ENCODE measurements around the gene FOXP1.
A peak's percentile ranks its signal among the peaks of the same experiment; 100 is the strongest.

FOXP1 gene

DNA sequence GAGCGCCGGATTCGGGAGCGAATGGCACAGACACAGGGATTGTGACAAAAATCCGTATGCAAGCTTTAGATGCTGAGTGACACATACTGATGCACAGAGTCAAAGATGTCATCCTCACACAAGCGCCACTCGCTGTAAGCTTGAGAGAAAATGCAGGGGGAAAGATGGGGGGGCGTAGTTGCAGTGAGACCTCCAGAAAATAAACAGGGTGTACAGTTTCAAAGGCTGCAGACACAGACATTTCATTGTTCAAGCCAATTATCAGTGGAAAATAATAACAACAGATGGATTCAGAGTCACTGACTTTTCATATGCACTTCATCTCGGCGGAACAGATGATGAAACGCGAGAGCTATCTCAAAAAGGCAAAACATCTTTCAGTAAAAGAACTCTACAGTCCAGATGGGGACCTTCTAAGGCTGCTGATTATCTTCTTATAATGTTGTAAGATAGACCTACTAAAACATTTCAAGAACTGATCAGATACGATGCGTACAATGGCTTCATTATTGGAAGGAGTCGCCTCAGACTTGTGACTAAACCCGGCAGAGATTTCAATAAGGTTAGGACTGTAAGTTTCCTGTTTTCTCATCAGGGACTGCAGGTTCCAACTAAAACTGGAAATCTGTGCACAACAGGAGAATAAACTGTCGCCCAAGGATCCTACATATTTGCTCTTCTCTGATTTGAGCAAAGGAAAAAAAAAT lies 275.4 kb downstream of the FOXP1 start:
- DNase-seq (ENCODE audit: low read depth) = no peak

GRCh38 chr3:71305231-71306206 lies 278.0 kb downstream of the FOXP1 start:
- DNase-seq (ENCODE audit: low read depth) = no peak

GRCh38 chr3:71304684-71305083 lies 278.8 kb downstream of the FOXP1 start:
- DNase-seq (ENCODE audit: low read depth) = no peak

- no peak for DNase-seq (ENCODE audit: low read depth)
These were observed 279.3 kb downstream of the FOXP1 start for GRCh38 chr3:71304247-71304646.

GRCh38 chr3:71303627-71304200 lies 279.8 kb downstream of the FOXP1 start:
- DNase-seq (ENCODE audit: low read depth) = no peak

DNA sequence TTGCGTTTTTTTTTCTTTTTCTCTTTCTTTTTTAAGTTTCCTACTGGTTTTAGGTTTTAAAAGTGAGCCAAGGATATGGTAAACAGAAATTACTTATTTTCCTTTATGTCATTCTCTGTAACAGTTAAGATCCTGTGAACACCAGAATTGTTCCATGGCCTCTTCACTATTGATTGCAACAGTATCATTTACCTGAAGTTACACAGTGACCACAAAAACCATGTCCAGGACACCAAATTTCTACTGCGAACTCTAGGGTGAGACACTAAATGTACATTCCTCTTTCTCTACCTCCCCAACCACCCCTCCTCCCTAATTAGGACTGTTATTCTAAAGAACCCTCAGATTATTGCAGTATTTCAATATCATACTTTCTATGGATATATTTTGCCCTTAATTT lies 280.9 kb downstream of the FOXP1 start:
- no peak for DNase-seq (ENCODE audit: low read depth)

DNA sequence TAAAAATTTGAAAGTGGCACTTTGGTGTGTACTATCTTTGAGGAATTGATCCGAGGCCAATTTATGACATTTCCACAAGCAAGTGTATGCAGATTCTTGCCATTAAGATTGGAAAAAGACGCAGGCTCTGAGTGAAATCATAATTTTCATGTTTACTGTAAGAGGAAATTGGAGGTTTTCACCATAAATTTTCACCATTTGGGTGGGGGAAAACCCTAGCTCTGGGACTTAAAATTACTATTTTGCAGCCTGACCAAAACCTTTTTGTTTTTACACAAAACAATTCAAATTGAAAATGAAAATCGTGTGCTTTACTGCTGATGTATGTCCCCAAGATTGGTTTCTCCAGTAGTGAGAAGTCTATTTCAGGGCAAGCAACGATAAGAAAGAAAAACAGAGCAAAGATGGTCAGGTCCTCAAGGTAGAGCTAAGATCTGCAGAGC lies 282.6 kb downstream of the FOXP1 start:
- no peak for DNase-seq (ENCODE audit: low read depth)

- no peak for DNase-seq (ENCODE audit: low read depth)
These were observed 284.4 kb downstream of the FOXP1 start for GRCh38 chr3:71299160-71299559.

- no peak for DNase-seq (ENCODE audit: low read depth)
These were observed 288.6 kb downstream of the FOXP1 start for GRCh38 chr3:71294919-71295318.

DNA sequence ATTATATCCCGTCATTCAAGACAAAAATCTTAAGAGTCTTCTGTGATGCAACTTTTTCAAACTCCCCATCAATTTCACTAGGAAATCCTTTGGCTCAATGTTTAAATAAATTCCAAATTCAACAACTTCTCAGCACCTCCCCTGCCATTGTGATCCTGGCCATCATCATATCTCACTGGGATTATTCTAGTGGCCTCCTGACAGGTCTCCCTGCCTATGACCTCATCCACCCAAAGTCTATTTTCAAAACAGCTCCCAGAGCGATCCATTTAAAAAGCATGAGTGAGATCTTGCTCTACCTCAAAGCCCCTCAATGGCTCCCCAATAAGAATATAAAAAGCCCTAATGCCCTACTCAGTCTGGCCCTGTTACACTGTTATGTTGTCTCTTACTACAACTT lies 293.2 kb downstream of the FOXP1 start:
- no peak for DNase-seq (ENCODE audit: low read depth)

GRCh38 chr3:71288269-71288930 lies 295.1 kb downstream of the FOXP1 start:
- peak; percentile 75 for DNase-seq (ENCODE audit: low read depth)

GRCh38 chr3:71285086-71285485 lies 298.4 kb downstream of the FOXP1 start:
- DNase-seq (ENCODE audit: low read depth) = peak; percentile 55

- no peak for DNase-seq (ENCODE audit: low read depth)
These were observed 300.6 kb downstream of the FOXP1 start for GRCh38 chr3:71282976-71283375.

DNA sequence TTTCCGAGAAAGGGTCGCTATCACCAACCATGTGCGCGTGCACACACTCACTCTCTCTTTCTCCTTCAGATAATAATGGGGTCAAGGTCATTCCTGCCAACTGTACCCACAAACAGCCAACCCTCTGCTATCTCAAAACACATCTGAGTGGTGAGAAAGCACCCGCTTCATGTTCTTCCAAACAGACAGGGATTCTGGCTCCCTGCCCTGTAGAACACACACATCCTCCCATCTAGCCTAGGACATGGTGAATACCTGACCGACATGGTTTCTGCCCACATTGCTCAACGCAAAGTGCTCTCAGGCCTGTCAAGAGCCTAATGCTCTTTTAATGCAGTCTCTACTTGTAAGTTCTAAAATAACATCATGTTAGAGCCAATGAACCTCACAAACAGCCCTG lies 302.2 kb downstream of the FOXP1 start:
- DNase-seq (ENCODE audit: low read depth) = no peak

- peak; percentile 5 for DNase-seq (ENCODE audit: low read depth)
These were observed 306.2 kb downstream of the FOXP1 start for GRCh38 chr3:71277341-71277740.

DNA sequence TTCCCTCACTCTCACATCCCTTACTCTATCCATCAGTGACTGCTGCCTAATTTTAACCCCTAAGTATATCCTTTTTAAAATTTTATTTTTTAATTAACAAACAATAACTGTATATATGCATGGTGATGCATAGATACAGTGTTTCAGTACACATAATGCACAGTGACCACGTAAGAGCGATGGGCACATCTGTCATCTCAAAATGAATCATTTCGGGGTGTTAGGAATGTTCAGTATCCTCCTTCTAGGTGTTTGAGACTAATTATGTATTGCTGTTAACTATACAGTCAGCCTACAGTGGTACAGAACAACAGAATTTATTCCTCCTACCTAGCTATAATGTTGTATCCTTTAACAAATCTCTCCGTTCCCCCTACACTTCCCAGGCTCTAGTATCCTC lies 307.0 kb downstream of the FOXP1 start:
- DNase-seq (ENCODE audit: low read depth) = no peak

- no peak for DNase-seq (ENCODE audit: low read depth)
These were observed 310.1 kb downstream of the FOXP1 start for GRCh38 chr3:71273453-71273852.

GRCh38 chr3:71271596-71271995 lies 311.9 kb downstream of the FOXP1 start:
- DNase-seq (ENCODE audit: low read depth) = no peak

DNA sequence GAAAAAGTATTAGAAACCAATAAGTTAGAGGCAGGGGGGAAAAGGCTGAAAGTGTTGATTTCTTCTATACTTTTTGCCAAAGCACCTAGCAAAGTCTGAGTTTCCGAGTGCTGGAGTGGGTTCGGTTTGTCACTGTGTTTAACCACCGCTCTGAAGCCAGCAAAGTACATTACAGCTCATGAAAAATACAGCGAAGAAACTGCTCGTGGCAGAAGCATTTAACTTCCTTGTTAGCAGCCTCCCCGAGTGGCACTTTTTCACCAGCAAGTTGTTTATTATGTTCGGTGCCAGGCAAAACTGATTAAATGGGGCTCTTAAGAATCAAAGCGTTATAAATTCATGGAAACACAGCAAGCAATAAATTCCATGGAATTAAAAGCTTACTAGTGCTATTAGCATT lies 313.6 kb downstream of the FOXP1 start:
- no peak for DNase-seq (ENCODE audit: low read depth)

- DNase-seq (ENCODE audit: low read depth) = no peak
These were observed 315.0 kb downstream of the FOXP1 start for GRCh38 chr3:71268462-71268999.

DNA sequence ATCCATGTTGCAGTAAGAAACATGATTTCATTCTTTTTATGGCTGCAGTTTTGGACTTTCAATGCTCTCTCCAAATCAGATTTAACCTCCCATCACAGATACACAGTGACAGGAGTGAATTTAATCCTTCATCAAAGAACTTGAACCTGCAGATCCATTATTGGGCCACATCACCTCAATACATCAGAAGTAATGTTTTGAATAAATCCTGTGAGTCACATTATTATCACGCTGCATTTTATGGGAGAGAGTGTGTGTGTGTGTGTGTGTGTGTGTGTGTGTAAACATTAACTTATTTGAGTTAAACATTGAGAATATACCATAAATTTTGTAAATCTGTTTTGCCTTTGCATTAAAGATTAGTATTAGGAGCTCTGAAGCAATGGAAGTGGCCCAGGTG lies 316.7 kb downstream of the FOXP1 start:
- DNase-seq (ENCODE audit: low read depth) = no peak

DNA sequence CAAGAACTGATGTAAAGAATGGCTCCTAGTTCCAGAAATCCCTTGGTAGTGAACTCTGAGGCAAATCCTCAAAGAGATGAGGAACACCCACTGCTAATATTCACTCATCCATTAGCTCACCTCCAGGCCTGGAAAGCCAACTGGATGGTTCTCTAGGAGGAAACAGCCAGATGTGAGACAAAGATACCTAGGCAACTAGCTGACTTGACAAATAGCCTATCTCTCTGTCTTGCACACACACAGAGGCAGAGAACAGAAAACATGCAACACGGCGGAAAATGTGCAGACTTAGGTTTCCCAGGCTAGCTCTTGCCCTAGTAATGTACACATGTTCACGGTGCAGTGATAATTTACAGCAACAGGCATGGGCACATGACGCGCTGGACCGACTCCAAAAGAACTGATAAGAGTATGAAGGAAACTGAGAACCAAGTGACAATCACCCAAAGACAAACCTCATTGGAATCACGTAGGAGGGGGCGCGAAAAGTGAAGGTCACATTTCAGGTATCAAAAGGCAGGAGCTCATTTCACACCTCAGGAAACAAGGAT lies 318.1 kb downstream of the FOXP1 start:
- no peak for DNase-seq (ENCODE audit: low read depth)
